COR-L47 (cell line): Measurements from ENCODE around the gene ZNF213.
"Not testable (repeated sequence)": the region's sequence is repeated elsewhere in the genome, so short reads cannot be mapped to it uniquely, and the experiment has no call there.

Source experiments
- DNase-seq: peaks from one replicate; lab custom pipeline; 2025; lab: John Stamatoyannopoulos, UW

The ZNF213 gene

DNA sequence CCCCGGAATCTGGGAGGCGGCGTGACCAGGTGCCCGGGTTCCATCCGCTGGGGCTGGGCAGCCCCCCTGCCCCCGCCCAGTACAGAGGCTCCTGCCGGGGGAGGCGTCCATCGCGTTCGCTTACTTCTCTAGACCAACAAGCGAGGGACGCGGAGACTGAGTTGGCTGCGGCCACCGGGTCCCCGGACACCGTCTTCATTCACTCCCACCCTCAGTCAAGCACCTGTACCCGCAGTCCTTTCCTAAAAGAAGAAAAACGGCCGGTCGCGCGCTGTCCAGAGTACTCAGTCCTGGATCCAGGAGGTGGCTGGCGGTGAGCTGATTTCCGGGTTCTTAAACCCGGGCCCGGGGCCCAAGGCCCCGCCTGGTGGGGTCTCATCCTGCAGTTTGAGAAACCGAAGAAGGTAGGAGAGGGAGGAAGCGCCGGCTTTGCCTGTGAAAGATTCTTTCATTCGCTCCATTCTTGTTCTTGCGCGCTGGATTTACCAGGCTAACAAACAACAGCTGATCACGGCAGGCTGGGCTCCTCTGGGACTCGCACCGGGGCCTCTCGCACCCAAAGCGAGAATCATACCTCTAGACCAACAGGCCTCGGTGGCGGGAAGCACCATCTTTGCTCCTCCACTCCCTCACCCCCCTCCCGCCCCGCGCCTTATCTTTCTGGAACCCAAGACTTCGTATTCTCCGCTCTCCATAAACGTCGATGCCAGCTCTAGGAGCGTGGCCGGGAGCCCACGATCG lies 35.8 kb downstream of the ZNF213 start:
- DNase-seq: no peak

DNA sequence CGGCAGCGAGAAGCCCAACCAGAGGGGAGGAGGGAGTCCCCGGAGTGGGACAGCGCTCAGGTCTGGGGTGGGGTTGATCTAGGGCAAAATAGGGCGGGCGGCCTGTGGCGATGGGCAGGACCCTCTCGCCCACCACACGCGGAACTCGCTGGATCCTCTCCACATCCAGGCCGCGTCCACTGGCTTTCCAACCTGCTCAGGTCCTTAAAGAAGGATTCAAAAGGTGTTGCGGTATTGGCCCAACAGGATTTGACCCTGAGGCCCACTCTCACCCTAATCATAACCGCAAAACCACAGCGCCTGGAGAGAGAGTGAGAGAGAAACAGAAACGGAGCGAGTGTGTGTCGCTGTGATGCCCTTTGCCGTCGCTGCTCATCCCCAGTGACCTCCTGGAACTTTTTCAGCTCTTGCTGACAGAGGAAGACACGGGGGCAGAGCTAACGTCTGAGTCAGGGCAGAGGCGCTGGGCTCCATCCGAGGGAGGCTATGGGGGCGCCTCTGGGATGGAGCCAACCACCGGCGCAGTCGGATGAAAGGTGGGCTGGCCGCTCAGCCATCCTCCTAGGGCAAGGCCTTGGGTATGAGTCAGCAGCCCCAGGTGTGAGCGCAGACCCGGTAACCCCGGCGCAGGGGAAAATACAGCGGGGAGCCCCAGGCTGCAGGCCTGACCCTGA lies 36.5 kb downstream of the ZNF213 start:
- DNase-seq: no peak

DNA sequence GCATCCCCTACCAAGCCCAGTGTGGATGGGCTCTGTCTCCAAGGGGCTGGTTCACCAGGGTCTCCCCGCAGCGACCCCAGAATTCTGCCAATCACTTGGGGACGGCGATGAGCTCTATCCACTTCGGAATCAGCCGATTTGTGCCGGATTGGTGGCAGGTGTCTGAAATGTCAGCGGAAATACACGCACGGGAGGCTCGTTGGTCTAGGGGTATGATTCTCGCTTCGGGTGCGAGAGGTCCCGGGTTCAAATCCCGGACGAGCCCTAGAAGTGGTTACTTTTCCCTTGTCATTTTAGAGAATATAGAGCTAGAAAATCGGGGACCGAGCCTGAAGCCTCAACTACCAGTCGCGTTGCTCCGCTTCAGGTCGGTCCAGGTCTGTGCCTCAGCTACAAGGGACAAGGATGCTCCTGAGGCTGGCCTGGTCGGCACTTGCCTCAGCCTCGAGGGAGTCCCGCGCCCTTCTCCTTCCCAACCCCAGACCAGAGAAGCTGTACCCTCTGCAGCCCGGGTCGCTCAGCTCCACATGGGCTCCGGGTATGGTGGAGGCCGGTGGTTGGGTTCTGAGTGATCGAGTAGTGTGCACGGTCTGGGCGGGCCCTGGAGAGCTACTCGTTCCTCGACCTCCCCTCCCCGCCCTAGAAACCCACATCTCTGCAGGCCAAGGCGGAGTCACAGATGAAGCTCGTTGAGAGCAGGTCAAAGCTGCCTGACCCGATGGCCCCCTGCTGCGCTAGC lies 37.2 kb downstream of the ZNF213 start:
- no peak for DNase-seq

DNA sequence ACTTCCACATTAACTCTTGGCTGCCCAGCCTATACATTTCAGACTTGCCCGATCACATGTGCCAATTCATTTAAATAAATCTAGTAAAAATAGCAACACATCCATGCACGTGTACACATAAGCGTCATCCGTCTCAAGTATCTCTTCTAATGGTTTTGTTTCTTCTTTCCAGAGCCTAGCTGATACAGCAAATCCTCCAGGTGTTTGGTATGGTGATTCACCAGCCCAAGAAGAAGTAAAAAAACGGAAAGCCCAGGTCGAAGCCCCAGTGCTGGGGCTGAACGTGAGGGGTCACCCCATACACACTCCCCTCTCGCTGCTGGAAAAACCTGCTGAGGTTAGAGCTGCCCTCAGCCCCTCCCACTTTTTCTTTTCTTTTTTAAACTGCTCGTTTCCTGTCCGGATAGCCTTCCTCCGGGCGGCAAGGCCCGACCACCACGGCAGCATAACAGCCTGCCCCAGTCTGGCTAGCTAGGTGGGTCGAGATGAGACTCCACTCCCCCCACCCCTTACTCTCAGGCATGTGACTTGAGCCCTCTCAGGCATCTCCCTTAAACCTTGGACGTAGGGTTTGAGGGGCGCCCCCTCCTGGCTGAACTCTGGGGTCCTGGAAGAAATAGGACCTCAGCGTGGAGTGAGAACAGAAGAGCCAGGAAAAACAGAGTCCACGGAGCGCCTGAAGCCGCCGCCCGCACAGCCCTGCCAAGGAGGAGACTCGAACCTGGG lies 39.2 kb downstream of the ZNF213 start:
- peak; percentile 27 for DNase-seq

DNA sequence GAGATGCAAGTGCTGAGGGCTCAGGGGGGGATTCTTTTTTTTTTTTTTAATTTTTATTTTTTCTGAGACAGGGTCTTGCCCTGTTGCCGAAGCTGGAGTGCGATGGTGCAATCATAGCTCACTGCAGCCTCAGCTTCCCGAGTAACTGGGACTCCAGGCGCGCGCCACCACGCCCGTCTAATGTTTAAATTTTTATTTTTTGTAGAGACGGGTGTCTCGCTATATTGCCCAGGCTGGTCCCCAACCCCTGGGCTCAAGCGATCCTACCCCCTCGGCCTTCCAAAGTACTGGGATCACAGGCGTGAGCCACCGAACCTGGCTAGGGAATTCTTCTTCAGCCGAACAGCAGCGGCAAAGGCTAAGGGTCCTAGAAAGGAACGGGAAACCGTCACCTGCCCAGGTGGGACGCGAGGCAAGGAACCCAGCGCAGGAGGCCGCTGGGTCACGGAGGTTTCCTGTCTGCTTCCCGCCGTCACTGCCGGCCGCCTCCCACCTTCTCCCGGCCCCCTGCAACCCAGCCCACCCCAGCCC lies 39.9 kb downstream of the ZNF213 start:
- DNase-seq: no peak

DNA sequence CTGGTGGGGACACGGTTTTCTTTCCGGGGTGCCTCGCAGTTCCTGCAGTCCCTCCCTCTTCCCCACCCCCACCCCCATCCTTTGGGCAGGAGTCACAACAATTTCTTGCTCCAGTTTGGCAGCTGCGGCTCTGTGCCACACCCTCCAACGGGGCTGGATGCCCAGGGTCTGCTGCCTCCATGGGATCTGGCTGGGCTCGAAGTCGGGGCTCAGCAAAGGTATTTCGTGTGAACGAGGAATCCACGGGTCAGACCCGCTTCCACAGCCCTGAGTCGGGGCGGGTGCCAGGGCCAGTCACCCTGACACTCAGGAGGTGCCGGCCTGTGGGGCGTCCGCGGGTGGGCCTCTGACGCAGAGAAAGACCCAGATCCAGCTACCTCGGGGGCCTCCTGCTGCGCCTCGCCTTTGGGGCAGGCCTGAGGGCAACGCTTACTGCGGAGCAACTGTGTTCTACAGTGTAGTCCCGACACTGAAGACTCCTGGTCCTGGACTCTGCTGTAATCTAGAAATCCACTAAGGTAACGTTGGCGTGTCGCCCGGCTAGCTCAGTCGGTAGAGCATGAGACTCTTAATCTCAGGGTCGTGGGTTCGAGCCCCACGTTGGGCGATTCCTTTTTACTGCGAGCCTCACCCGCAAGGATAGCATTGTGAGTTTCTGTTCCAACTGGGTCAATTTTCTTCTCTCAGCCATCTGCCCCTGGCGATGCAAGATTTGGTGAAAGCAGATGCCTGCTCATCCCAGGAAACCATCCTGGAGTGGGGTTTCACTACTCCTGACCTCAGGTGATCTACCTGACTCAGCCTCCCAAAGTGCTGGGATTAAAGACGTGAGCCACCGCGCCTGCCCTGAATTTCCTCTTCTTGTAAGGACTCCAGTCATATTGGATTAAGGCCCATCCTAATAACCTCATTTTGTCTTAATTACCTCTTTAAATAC lies 40.6 kb downstream of the ZNF213 start:
- DNase-seq: no peak

DNA sequence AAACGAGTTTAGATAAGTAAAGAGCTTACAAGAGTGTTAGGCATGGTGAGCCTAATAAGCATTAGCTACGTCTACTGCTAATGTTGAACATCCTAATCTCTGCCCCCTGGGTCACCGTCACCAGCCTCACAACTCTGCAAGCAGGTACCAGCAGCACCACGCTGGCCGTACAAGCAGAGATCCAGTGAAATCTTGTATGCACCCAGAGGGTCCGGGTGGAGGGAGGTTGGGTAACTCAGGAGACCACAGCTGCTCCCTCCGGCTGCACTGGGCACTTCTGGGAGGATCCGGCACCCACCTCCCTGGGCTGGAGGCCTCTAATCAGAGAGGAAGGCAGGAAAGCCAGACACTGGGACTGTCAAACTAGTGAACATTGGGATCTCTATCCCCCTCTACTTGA lies 44.8 kb downstream of the ZNF213 start:
- no peak for DNase-seq

DNA sequence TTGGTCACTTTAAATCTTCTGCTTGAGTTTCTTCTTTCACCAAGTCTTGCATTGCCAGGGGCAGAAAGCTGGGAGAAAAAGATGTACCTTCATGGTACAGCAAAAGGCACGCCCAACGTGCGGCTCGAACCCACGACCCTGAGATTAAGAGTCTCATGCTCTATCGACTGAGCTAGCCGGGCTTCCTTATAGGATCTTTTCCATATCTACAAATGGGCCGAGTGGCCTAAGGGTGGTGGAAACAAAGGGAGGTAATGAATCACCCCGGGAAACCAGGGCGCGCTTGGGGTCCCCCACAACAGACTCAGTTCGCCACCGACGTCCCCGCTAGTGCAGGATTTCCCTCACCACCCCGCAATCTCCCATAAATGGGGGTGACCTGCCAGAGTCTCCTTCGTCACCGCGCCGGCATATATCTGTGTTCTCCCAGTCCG lies 45.6 kb downstream of the ZNF213 start:
- no peak for DNase-seq

DNA sequence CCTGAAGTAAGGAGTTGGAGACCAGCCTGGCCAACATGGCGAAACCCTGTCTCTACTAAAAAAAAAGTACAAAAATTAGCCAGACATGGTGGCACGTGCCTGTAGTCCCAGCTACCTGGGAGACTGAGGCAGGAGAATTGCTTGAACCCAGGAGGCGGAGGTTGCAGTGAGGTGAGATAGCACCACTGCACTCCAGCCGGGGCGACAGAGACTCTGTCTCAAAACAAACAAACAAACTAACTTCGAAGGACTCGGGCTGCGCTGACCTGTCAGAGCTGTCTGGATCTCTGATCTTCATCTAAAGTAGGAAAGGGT lies 47.4 kb downstream of the ZNF213 start:
- DNase-seq: not testable (repeated sequence)

DNA sequence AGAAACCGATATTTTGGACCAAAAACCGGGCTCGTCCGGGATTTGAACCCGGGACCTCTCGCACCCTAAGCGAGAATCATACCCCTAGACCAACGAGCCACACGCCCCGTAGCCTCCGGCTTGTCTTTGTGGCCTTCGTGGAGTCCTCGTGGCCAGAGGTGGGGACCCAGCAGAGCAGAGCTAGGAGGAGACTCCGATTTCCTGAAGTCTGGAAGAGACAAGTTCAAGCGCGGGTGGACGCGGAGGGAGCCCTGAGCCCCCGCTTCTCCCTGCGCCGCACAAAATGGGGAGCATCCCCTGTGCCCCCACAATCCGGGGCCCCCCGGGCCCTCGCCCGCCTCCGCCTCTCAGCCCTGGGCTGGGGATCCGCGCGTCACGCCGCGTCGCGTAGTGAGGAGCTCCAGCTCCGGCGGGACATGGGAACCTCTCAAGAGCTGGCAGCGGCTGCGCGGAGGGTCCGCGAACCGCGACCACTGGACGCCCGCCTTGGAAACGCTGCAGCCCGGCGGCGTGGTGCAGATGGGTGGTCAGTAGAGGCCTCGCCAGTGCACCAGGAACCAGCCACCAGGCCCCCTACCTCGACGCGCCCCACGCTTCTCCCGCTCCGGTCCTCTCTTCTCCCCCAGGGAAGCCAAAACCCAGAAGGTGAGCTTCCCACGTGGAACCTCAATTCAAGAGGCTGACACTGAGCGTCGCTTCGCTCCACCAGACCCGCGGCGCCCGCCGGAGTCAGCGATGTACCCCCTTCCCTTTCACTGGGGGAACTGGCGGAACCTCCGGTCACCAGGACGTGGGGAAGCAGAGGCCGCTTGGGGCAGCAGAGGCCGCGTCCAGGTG lies 48.0 kb downstream of the ZNF213 start:
- DNase-seq: no peak

DNA sequence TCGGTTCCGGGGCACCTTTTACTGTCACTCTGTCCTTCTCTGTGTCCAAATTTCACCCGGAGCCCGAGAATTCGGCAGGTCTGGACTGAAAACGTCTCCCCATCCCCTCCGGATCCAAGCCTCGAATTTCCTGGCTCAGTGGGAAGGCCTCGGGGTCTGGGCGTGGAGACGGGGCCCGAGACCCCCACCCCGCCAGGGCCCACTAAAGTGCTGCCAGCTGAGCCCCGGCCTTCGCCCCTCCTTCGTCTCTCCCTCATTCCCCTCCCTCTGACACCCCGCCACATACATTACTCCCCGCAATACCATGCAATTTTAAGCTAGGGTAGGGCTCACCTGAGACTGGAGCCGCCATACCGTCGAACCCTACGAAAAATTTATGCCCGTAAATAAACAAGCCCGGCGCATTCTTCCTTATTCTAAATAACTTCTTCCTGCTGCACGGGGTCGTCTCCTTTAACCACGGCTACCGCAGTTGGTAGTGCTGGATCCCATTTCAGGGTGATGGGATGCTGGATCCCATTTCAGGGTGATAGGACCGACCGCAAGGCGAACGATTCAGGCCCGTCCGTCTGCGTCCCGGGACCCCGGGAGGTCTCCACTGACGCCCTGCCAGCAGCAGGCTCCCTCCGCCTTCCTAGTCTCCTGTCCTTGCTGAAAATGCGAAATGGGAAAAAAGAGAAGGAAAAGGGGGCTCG lies 48.8 kb downstream of the ZNF213 start:
- no peak for DNase-seq

DNA sequence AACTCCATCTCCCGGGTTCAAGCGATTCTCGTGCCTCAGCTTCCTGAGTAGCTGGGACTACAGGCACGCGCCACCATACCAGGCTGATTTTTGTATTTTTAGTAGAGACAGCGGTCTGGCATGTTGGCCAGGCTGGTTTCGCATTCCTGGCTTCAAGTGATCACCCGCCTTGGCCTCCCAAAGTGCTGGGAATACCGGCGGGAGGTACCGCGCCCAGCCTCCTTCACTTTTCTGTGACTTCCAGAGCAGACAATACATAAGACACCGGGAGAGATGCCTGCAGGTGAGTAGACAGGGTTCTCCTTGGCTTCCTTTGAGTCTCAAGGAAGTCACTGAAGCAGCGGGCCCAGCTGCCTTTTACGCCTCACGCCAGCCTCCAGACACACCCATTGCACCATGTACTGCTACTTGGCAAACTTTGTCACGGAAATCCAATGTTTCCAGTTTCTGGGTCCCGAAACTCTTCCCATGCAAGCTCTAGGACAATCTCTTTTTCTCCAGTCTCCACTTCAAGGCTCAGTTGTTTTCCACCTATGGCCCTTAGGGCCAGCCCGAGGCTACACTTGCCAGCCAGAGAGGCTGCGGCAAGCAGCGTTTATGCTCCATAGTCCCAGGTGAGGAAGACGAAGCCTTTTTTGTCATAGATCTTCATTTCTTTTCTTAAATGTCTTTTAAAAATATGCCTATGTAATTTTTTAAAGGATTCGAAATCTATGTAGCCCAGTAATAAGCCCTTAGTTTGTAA lies 52.3 kb downstream of the ZNF213 start:
- no peak for DNase-seq

DNA sequence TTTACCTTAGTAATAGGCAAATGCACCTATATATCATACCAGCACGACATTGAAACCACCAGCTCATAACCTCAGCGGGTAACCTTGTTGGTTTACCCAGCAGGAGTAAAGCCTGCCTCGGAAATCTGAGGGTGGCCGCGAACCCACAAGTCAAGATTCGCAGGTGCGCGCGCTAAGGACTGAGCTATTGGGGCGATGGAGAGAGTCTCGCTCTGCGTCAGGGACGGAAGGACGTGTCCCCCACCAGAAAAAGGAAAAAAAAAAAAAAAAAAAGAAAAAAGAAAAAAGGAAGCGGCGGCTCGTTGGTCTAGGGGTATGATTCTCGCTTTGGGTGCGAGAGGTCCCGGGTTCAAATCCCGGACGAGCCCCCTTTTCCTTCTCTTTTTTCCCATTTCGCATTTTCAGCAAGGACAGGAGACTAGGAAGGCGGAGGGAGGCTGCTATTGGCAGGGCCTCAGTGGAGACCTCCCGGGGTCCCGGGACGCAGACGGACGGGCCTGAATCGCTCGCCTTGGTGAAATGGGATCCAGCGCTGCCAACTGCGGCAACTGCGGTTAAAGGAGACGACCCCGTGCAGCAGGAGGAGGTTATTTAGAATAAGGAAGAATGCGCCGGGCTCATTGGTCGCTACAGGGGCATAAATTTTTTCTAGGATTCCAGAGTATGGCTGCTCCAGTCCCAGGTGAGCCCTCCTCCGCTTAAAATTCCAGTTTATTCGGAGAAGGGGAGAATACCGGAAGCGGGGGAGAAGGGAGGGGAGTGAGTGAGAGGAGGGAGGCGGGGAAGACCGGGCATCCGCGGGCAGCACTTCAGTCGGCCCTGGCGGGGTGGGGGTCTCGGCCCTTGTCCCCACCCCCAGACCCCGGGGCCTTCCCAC lies 53.2 kb downstream of the ZNF213 start, which contains the start of gene OR1F1:
TSS of gene OR1F1 (plus strand) at position 407 of the 877 bp plus-strand sequence.
- no peak for DNase-seq

DNA sequence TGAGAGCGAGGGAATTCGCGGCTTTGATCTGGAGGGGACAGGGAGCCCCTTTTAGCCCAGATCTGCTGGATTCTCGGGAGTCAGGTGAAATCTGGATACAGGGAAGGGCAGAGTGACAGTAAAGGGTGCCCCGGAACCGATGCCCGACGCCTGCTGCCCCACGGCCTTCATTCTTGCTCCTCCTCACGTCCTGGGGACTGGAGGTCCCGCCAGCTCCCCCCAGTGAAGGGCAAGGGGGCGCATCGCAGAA lies 53.8 kb downstream of the ZNF213 start:
- no peak for DNase-seq

DNA sequence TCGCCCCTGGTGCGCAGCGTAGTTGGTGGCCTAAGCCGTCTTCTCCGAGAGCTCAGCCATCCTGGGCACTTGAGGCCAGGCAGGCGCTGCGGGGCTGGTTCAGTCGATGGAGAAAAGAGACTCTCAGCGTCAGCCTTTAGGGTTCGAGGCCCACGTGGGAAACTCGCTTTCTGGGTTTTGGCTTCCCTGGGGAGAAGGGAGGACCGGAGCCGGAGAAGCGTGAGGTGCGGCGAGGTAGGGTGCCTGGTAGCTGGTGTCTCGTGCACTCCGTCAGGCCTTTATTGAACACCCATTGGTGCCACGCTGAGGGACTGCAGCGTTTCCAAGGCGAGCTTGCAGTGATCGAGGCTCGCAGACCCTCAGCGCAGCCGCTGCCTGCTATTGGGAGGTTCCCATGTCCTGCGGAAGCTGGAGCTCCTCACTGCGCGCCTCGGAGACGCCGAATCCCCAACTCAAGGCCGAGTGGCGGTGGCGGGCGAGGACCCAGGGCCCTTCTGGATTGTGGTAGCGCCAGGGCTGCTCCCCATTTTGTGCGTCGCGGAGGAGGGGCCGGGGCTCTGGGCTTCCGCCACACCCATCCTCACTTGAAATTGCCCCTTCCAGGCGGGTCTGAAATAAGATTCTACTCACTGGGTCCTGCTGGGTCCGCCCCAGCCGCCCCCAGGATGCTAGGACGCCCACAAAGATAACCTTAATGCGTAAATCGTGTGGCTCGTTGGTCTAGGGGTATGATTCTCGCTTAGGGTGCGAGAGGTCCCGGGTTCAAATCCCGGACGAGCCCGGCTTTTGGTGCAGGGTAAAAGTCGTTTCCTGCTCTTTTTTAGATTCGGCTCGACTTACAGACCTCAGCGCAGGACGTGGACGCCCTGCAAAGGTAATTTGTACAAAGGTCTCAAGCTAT lies 54.3 kb downstream of the ZNF213 start:
- DNase-seq: peak; percentile 34

DNA sequence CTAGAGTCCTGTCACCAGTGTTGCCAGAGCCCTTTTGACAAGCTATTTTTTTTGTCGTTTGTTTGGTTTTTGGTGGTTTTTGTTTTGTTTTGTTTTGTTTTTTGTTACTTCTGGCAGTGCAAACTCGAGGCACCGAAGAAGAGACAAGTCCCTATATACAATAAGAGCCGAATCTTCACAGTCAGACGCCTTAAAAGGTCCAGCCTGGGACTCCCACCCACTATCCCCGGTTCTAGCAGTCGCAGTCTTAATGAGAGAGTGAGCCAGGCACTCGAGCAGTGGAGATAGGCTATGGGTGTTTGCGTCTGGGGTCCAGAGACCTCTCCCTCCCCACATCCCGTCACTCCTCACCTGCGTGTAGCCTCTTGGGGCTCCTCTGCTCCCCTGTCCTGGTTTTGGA lies 55.0 kb downstream of the ZNF213 start:
- no peak for DNase-seq

DNA sequence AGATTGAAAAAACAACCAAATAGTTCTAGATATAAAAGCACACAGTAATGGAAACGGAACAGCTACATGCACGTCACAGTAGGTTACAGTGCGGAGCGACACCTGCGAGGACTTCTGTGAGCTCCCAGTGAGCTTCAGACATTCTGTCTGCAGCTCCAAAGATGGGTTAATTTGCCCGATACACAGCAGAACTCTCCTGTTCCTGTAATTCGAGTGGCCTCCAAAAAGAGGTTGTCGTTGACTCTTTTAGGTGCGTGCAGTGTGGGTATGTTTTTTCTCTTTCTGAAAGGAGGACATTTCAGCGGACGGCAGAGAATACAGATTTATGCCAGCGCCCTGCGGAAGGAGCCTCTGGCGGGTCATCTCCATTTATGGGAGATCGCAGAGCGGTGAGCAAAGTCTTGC lies 56.1 kb downstream of the ZNF213 start:
- DNase-seq: no peak
